H9 (cell line): ENCODE data around the gene FOLR1. TPM values are rescaled to one million over a fixed set of nuclear protein-coding genes. Genes with fewer than 3 reads are reported as not detected.

ENCODE experiments used
- DNase-seq: peaks from one replicate; pipeline ENCODE4 v3.0.0-alpha.2; 2017
- H2AFZ ChIP-seq: one replicate; pipeline ENCODE4 v1.6.1; 2013; ENCODE audit warnings: mild to moderate bottlenecking, low read length, control low read depth, moderate library complexity
- H2AK5ac ChIP-seq: 2 replicates; pipeline ENCODE4 v1.6.1; 2013; ENCODE audit warnings: low read length, control low read depth, mixed read lengths; ENCODE audit not compliant: insufficient read length
- H2BK120ac ChIP-seq: one replicate; pipeline ENCODE4 v1.6.1; 2013; ENCODE audit warnings: low read depth, mild to moderate bottlenecking, low read length, control low read depth, inconsistent platforms; ENCODE audit not compliant: poor library complexity, severe bottlenecking
- H2BK12ac ChIP-seq: 2 replicates; pipeline ENCODE4 v1.6.1; 2013; ENCODE audit warnings: low read length, control low read depth, mixed read lengths, low read depth; ENCODE audit not compliant: insufficient read length
- H2BK15ac ChIP-seq: 2 replicates; pipeline ENCODE4 v1.6.1; 2013; ENCODE audit warnings: low read depth, low read length, control low read depth
- H2BK20ac ChIP-seq: one replicate; pipeline ENCODE4 v1.6.1; 2013; ENCODE audit warnings: low read depth, mild to moderate bottlenecking, low read length, control low read depth, inconsistent platforms; ENCODE audit not compliant: poor library complexity, severe bottlenecking
- H2BK5ac ChIP-seq: 2 replicates; pipeline ENCODE4 v1.6.1; 2013; ENCODE audit warnings: low read length, control low read depth, mixed read lengths; ENCODE audit not compliant: insufficient read length
- H3K14ac ChIP-seq: 2 replicates; pipeline ENCODE4 v1.6.1; 2013; ENCODE audit warnings: low read length, control low read depth; ENCODE audit not compliant: insufficient read depth
- H3K18ac ChIP-seq: 2 replicates; pipeline ENCODE4 v1.6.1; 2013; ENCODE audit warnings: low read depth, mild to moderate bottlenecking, mixed read lengths, low read length, control low read depth; ENCODE audit not compliant: insufficient read length
- H3K23ac ChIP-seq: 2 replicates; pipeline ENCODE4 v1.6.1; 2013; ENCODE audit warnings: low read length, control low read depth, mixed read lengths, low read depth; ENCODE audit not compliant: insufficient read length
- H3K23me2 ChIP-seq: 2 replicates; pipeline ENCODE4 v1.6.1; 2013; ENCODE audit warnings: low read depth, mild to moderate bottlenecking, mixed read lengths, low read length, control low read depth; ENCODE audit not compliant: insufficient read length, poor library complexity, severe bottlenecking
- H3K27ac ChIP-seq: 2 replicates; pipeline ENCODE4 v1.5.1; 2013; ENCODE audit warnings: low read length, control low read depth, mixed read lengths, low read depth; ENCODE audit not compliant: insufficient read length
- H3K27me3 ChIP-seq: 2 replicates; pipeline ENCODE4 v1.6.1; 2013; ENCODE audit warnings: low read length, control low read depth, inconsistent platforms; ENCODE audit not compliant: insufficient read depth
- H3K4ac ChIP-seq: 2 replicates; pipeline ENCODE4 v1.6.1; 2013; ENCODE audit warnings: low read depth, mild to moderate bottlenecking, control low read depth, inconsistent platforms, low read length, moderate library complexity
- H3K4me1 ChIP-seq: 2 replicates; pipeline ENCODE4 v1.6.1; 2013; ENCODE audit warnings: low read length, control low read depth, inconsistent platforms; ENCODE audit not compliant: insufficient read depth
- H3K4me2 ChIP-seq: 2 replicates; pipeline ENCODE4 v1.6.1; 2013; ENCODE audit warnings: low read length, control low read depth, mixed read lengths; ENCODE audit not compliant: insufficient read length, insufficient read depth
- H3K56ac ChIP-seq: 2 replicates; pipeline ENCODE4 v1.6.1; 2013; ENCODE audit warnings: low read depth, mild to moderate bottlenecking, mixed read lengths, low read length, control low read depth; ENCODE audit not compliant: insufficient read length
- H3K79me1 ChIP-seq: 2 replicates; pipeline ENCODE4 v1.6.1; 2013; ENCODE audit warnings: low read depth, mild to moderate bottlenecking, moderate library complexity, low read length, control low read depth, inconsistent platforms; ENCODE audit not compliant: insufficient read depth, poor library complexity, severe bottlenecking
- H3K79me2 ChIP-seq: 2 replicates; pipeline ENCODE4 v1.6.1; 2013; ENCODE audit warnings: low read length, control low read depth, inconsistent platforms; ENCODE audit not compliant: insufficient read depth
- H3K9ac ChIP-seq: 2 replicates; pipeline ENCODE4 v1.6.1; 2013; ENCODE audit warnings: low read length, control low read depth, mixed read lengths; ENCODE audit not compliant: insufficient read length; ENCODE audit errors: extremely low read depth
- H3K9me3 ChIP-seq: one replicate; pipeline ENCODE4 v1.6.1; 2013; ENCODE audit warnings: low read depth, low read length, inconsistent platforms; ENCODE audit not compliant: control insufficient read depth
- H3T11ph ChIP-seq: one replicate; pipeline ENCODE4 v1.6.1; 2013; ENCODE audit warnings: mild to moderate bottlenecking, low read length, control low read depth, inconsistent platforms
- H4K20me1 ChIP-seq: one replicate; pipeline ENCODE4 v1.6.1; 2013; ENCODE audit not compliant: control insufficient read depth, insufficient read length, insufficient read depth
- H4K5ac ChIP-seq: 2 replicates; pipeline ENCODE4 v1.6.1; 2013; ENCODE audit warnings: low read depth, mild to moderate bottlenecking, mixed read lengths, low read length, control low read depth; ENCODE audit not compliant: insufficient read length
- H4K8ac ChIP-seq: replicated peaks from 2 replicates; pipeline ENCODE4 v1.6.1; 2013; ENCODE audit warnings: low read length, control low read depth, mixed read lengths, low read depth; ENCODE audit not compliant: insufficient read length
- H4K91ac ChIP-seq: 2 replicates; pipeline ENCODE4 v1.6.1; 2013; ENCODE audit warnings: low read depth, mild to moderate bottlenecking, moderate library complexity, mixed read lengths, low read length, control low read depth; ENCODE audit not compliant: insufficient read length
- H3K27ac Mint-ChIP-seq, 3 experiments: 2 replicates in 2 of 3; 3 replicates in 1 of 3; pipeline ENCODE4 v1.8.0; 2020 to 2021; ENCODE audit warnings: mixed read lengths in 3 of 3, mild to moderate bottlenecking in 1 of 3, moderate library complexity in 1 of 3
- H3K27me3 Mint-ChIP-seq: 2 replicates; pipeline ENCODE4 v1.8.0; 2021; ENCODE audit warnings: low read depth, mild to moderate bottlenecking, moderate library complexity, mixed read lengths
- H3K36me3 Mint-ChIP-seq, 3 experiments: 2 replicates in 2 of 3; 3 replicates in 1 of 3; pipeline ENCODE4 v1.8.0; 2020 to 2021; ENCODE audit warnings: low read depth in 3 of 3, mixed read lengths in 3 of 3; ENCODE audit not compliant: insufficient read depth in 1 of 3
- H3K4me1 Mint-ChIP-seq, 2 experiments: 2 replicates each; pipeline ENCODE4 v1.8.0; 2020; ENCODE audit warnings: mixed read lengths in 2 of 2
- H3K4me3 Mint-ChIP-seq, 2 experiments: 2 replicates in 1 of 2; 3 replicates in 1 of 2; pipeline ENCODE4 v1.8.0; 2020 to 2021; ENCODE audit warnings: mild to moderate bottlenecking in 2 of 2, mixed read lengths in 2 of 2, moderate library complexity in 1 of 2
- H3K9me3 Mint-ChIP-seq, 2 experiments: 2 replicates in 1 of 2; 3 replicates in 1 of 2; pipeline ENCODE4 v1.8.0; 2020; ENCODE audit warnings: mild to moderate bottlenecking in 2 of 2, mixed read lengths in 2 of 2, moderate library complexity in 1 of 2
- WGBS: extraction: QIAGEN DNeasy Blood & Tissue Kit; methylation state at CpG from one replicate; pipeline ENCODE4 v1.1.7; 2013; ENCODE audit warnings: missing lambda C conversion rate, low lambda C conversion rate, mixed read lengths; ENCODE audit not compliant: insufficient read length; ENCODE audit errors: extremely low coverage; 5-methylcytosine and 5-hydroxymethylcytosine counted together
- total RNA-seq: library from RNA; stranded (reverse); gene quantifications from 2 replicates; pipeline ENCODE4 v1.2.1, GENCODE V29; 2021
- TF ChIP-seq, protein P1 (sequence below): fragments of 200-600 bp; sonication (generic); conservative IDR thresholded peaks from 3 replicates; pipeline ENCODE4 v1.8.0; 2021; ENCODE audit warnings: antibody characterized with exemption, mild to moderate bottlenecking

Gene FOLR1
- total RNA-seq, 1 experiment from 2014 or later, result 0.92 TPM

DNA sequence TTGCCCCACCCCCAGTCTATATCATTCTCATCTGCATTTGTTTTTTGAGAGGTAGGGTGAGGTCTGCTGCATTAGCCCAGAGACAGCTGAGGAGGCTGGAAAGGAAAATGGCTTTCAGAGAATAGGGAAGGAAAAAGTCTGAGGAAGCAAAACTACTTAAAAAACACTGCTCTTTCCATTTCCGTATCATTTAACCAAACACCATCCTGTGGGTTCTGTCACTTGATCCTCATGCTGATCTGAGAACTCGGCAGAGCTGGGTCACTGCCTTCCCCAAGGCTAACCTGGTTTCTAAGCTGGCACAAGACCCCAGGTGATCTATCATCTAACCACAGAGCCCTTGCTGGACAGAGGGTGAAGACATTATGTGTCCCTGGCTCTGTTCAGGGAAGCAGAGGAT lies 25.9 kb downstream of the FOLR1 start:
- Histone ChIP-seq H4K8ac (no peak overlapping the region), H2BK20ac (no peak overlapping the region), H3T11ph (no peak overlapping the region), H2BK12ac (no peak overlapping the region), H3K9me3 (no peaks in the 10 kb centered on the region), H3K4me2 (no peak overlapping the region), H2BK15ac (no peak overlapping the region), H3K27me3 (no peaks in the 10 kb centered on the region), H2BK5ac (no peak overlapping the region), H3K9ac (no peak overlapping the region), H4K91ac (no peak overlapping the region), H4K5ac (no peak overlapping the region), H3K4ac (no peak overlapping the region), H3K23me2 (peaks cover 1% of the 10 kb centered on the region), H3K79me2 (no peaks in the 10 kb centered on the region; the same call in 1 of the 2 replicates), H3K18ac (no peak overlapping the region), H2BK120ac (no peak overlapping the region), H2AK5ac (no peak overlapping the region), H3K56ac (no peak overlapping the region), H3K79me1 (no peaks in the 10 kb centered on the region), H3K4me1 (peaks cover 2% of the 10 kb centered on the region; the same call in 1 of the 2 replicates), H4K20me1 (no peaks in the 10 kb centered on the region), H3K14ac (no peak overlapping the region), H3K23ac (no peak overlapping the region), H3K27ac (no peak overlapping the region), H2AFZ (no peak overlapping the region)
- H3K36me3 Mint-ChIP-seq, result no peaks in the 10 kb centered on the region
- no peaks in the 10 kb centered on the region for H3K9me3 Mint-ChIP-seq
- no peak overlapping the region for H3K4me3 Mint-ChIP-seq
- no peak for DNase-seq
- H3K27ac Mint-ChIP-seq, result peak overlapping the region in 1 of 3 experiments; percentile 14; a peak in 2 of 7 replicates
- H3K27me3 Mint-ChIP-seq, result peaks cover 42% of the 10 kb centered on the region
- no CpG with 5 or more reads among the region's 2 CpGs for WGBS
- TF ChIP-seq, protein P1, sequence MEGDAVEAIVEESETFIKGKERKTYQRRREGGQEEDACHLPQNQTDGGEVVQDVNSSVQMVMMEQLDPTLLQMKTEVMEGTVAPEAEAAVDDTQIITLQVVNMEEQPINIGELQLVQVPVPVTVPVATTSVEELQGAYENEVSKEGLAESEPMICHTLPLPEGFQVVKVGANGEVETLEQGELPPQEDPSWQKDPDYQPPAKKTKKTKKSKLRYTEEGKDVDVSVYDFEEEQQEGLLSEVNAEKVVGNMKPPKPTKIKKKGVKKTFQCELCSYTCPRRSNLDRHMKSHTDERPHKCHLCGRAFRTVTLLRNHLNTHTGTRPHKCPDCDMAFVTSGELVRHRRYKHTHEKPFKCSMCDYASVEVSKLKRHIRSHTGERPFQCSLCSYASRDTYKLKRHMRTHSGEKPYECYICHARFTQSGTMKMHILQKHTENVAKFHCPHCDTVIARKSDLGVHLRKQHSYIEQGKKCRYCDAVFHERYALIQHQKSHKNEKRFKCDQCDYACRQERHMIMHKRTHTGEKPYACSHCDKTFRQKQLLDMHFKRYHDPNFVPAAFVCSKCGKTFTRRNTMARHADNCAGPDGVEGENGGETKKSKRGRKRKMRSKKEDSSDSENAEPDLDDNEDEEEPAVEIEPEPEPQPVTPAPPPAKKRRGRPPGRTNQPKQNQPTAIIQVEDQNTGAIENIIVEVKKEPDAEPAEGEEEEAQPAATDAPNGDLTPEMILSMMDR, result no peak
- peaks cover 19 to 25% of the 10 kb centered on the region in 2 experiments for H3K4me1 Mint-ChIP-seq
